HepG2 (cell line): ENCODE data around the gene SSNA1. TPM values are rescaled to one million over a fixed set of nuclear protein-coding genes. Genes with fewer than 3 reads are reported as not detected.

Source experiments
- ATAC-seq: fragments of 200-7000 bp; cut with Tn5 transposase; 3 replicates; pipeline ENCODE4 v1.9.1; 2020; ENCODE audit warnings: mild to moderate bottlenecking, moderate library complexity
- BruUV-seq: library from RNA; stranded (reverse); fragments of 400-500 nt; replicated peaks from 2 replicates; lab custom pipeline; 2021; lab: Mats Ljungman, UMichigan
- CTCF ChIA-PET: fragments of 300-600 bp; formaldehyde crosslinking; extraction: SDS; loops from one replicate; lab custom pipeline; 2021; ENCODE audit warnings: low total read pairs, inconsistent platforms, low intra/inter-chr PET ratio; lab: Yijun Ruan, JAX
- POLR2A ChIA-PET: fragments of 350-600 bp; sonication (Branson Sonifier 250); formaldehyde crosslinking; loops from one replicate; lab custom pipeline; 2020; ENCODE audit warnings: antibody characterized with exemption, inconsistent platforms; lab: Yijun Ruan, JAX
- DNase-seq: peaks from one replicate; pipeline ENCODE4 v3.0.0-alpha.2; 2015; ENCODE audit warnings: low spot score
- FAIRE-seq: peaks from 3 replicates; lab custom pipeline; 2011; peaks lifted over from hg19 to GRCh38; lab: Jason Lieb, UNC
- H2AFZ ChIP-seq: one replicate; pipeline ENCODE4 v1.6.1; 2011; ENCODE audit warnings: low read length, inconsistent platforms
- H3K27ac ChIP-seq: fragments of 300-600 bp; 3 replicates; pipeline ENCODE4 v1.8.0; 2011; ENCODE audit warnings: mixed run types, mild to moderate bottlenecking, mixed read lengths, low read length, inconsistent platforms; ENCODE audit not compliant: insufficient read depth; ENCODE audit errors: extremely low read length
- H3K27me3 ChIP-seq, 2 experiments: fragments of 200-600 bp in 1 of 2; 2 replicates in 1 of 2; 3 replicates in 1 of 2; pipeline versions ENCODE4 v1.6.0 to v1.8.0; 2011; ENCODE audit warnings: low read length in 2 of 2, mild to moderate bottlenecking in 2 of 2, moderate library complexity in 2 of 2, inconsistent platforms in 1 of 2; ENCODE audit not compliant: insufficient read depth in 2 of 2, control insufficient read depth in 1 of 2
- H3K36me3 ChIP-seq, 2 experiments: fragments of 200-600 bp in 1 of 2; replicated peaks in 1 of 2; 2 replicates in 1 of 2; 3 replicates in 1 of 2; pipeline versions ENCODE4 v1.5.1 to v1.8.0; 2011; ENCODE audit warnings: low read length in 2 of 2, inconsistent platforms in 1 of 2; ENCODE audit not compliant: insufficient read depth in 2 of 2, control insufficient read depth in 1 of 2
- H3K4me1 ChIP-seq: 2 replicates; pipeline ENCODE4 v1.5.1; 2012; ENCODE audit warnings: low read length, inconsistent platforms; ENCODE audit not compliant: insufficient read depth
- H3K4me2 ChIP-seq: 2 replicates; pipeline ENCODE4 v1.6.0; 2011; ENCODE audit warnings: low read depth, low read length, inconsistent platforms
- H3K4me3 ChIP-seq, 3 experiments: fragments of 200-600 bp in 1 of 3; sonication (generic), shearing (Covaris generic) in 1 of 3; replicated peaks in 1 of 3; 2 replicates each; pipeline ENCODE4 v1.5.1; 2011 to 2016; ENCODE audit warnings: low read length in 3 of 3, inconsistent platforms in 2 of 3, low read depth in 2 of 3, mild to moderate bottlenecking in 2 of 3, control low read depth in 1 of 3, mixed read lengths in 1 of 3; ENCODE audit not compliant: insufficient read depth in 1 of 3
- H3K79me2 ChIP-seq: one replicate; pipeline ENCODE4 v1.6.1; 2011; ENCODE audit warnings: low read length, inconsistent platforms; ENCODE audit not compliant: insufficient read depth
- H3K9ac ChIP-seq: 2 replicates; pipeline ENCODE4 v1.6.0; 2011; ENCODE audit warnings: mild to moderate bottlenecking, low read depth, low read length, inconsistent platforms; ENCODE audit not compliant: insufficient read depth
- H3K9me3 ChIP-seq: 2 replicates; pipeline ENCODE4 v1.5.1; 2012; ENCODE audit warnings: mild to moderate bottlenecking, low read length
- H4K20me1 ChIP-seq: 2 replicates; pipeline ENCODE4 v1.6.0; 2011; ENCODE audit warnings: inconsistent platforms, mild to moderate bottlenecking, low read length, moderate library complexity; ENCODE audit not compliant: insufficient read depth
- CSRNP1 ChIP-seq: sonication (generic); formaldehyde crosslinking; IDR thresholded peaks from 2 replicates; pipeline ENCODE4 v1.8.1; 2023; ENCODE audit warnings: mild to moderate bottlenecking, missing genetic modification reagents
- MATR3 ChIP-seq: sonication (generic); formaldehyde crosslinking; IDR thresholded peaks from 2 replicates; pipeline ENCODE4 v1.4.0; 2020; ENCODE audit warnings: missing genetic modification reagents
- NKX3-1 ChIP-seq: sonication (generic); formaldehyde crosslinking; IDR thresholded peaks from 2 replicates; pipeline ENCODE4 v1.5.0; 2020; ENCODE audit warnings: missing genetic modification reagents
- PCBP1 ChIP-seq: fragments of 200-400 bp; formaldehyde crosslinking; IDR thresholded peaks from 2 replicates; pipeline ENCODE4 v1.6.1; 2017; ENCODE audit warnings: mild to moderate bottlenecking, low read depth, low read length, borderline replicate concordance
- REST ChIP-seq, 2 experiments: IDR thresholded peaks; 2 replicates each; pipeline ENCODE4 v1.6.1; 2011 to 2012; ENCODE audit warnings: low read length in 2 of 2, borderline replicate concordance in 1 of 2, low read depth in 1 of 2, mild to moderate bottlenecking in 1 of 2, moderate library complexity in 1 of 2
- ZNF773 ChIP-seq: sonication (generic); formaldehyde crosslinking; IDR thresholded peaks from 2 replicates; pipeline ENCODE4 v1.4.0; 2020; ENCODE audit warnings: missing genetic modification reagents, borderline replicate concordance
- WGBS: methylation state at CpG from one replicate; pipeline ENCODE4 v1.1.6; 2017; ENCODE audit warnings: low lambda C conversion rate; 5-methylcytosine and 5-hydroxymethylcytosine counted together
- in situ Hi-C: cut with HindIII; loops from 2 replicates; pipeline ENCODE4 v1.10.0; 2017; ENCODE audit warnings: low pct_unique_long_range_greater_than_20kb; ENCODE audit not compliant: extremely low pct_ligation_motif_present
- intact Hi-C: fragments of 100-400 bp; cut with micrococcal nuclease; formaldehyde crosslinking; loops from one replicate; pipeline ENCODE4 v1.10.0; 2022; ENCODE audit not compliant: unreplicated experiment
- polyA plus RNA-seq, 8 experiments: library from polyadenylated mRNA; depleted of rRNA in 3 of 8; stranded (reverse) in 7 of 8; unstranded in 1 of 8; fragments of >200 nt; fragmentation: Illumina TruSeq in 4 of 8; extraction: Trizol in 4 of 8; gene quantifications; 2 replicates each; pipeline versions ENCODE4 v1.2.1 to v1.2.3, GENCODE V29; 2011 to 2016; ENCODE audit warnings: low read depth in 4 of 8, missing spikeins in 1 of 8, mixed read lengths in 1 of 8; ENCODE audit not compliant: insufficient read depth in 1 of 8
- total RNA-seq, 5 experiments: library from RNA; depleted of rRNA; stranded (reverse); fragments of >200 nt; fragmentation: Illumina TruSeq; extraction: Trizol; gene quantifications; 2 replicates each; pipeline ENCODE4 v1.2.3, GENCODE V29; 2016; ENCODE audit warnings: low read depth in 1 of 5

The SSNA1 gene
- total and polyA plus RNA-seq, 2 of the 13 experiments (the other 11 are each of a cell fraction or from before 2014, with no cell fraction given) = 35.9 to 49.4 TPM

GRCh38 chr9:137145731-137146526 lies 42.5 kb upstream of the SSNA1 start:
- Histone ChIP-seq H3K27me3 (peaks cover 22 to 69% of the 10 kb centered on the region in 2 experiments), H4K20me1 (no peaks in the 10 kb centered on the region), H2AFZ (no peak overlapping the region), H3K4me2 (no peak overlapping the region), H3K9me3 (no peaks in the 10 kb centered on the region), H3K4me3 (no peak overlapping the region), H3K9ac (no peak overlapping the region), H3K79me2 (no peaks in the 10 kb centered on the region), H3K4me1 (peaks cover 16% of the 10 kb centered on the region), H3K27ac (no peak overlapping the region), H3K36me3 (no peaks in the 10 kb centered on the region)
- POLR2A ChIA-PET = no interaction called here
- in situ Hi-C loops = no loop called here
- no TSS peak for BruUV-seq
- TF ChIP-seq PCBP1 (0 out of 2 replicates have a peak, but pooled peaks have one; percentile 9), MATR3 (CRISPR knock-in tag) (no peak), ZNF773 (CRISPR knock-in tag) (no peak), REST (IDR thresholded peaks at IDR 0.05; ENCODE audit: borderline replicate concordance in 1 of 2, low read depth in 1 of 2, low read length in 2 of 2) (peak; percentile 23 to 36; a peak in 2 of 4 replicates), CSRNP1 (CRISPR knock-in tag) (no peak), NKX3-1 (CRISPR knock-in tag) (no peak)
- 30% methylated on average over 19 of the region's 49 CpGs for WGBS
- CTCF ChIA-PET = no interaction called here
- no peak for DNase-seq
- no peak for ATAC-seq
- FAIRE-seq = no peak
- intact Hi-C loops = no loop called here
